Spleen (tissue), 11 donors: ENCODE data around the gene CLTA. TPM values are rescaled to one million over a fixed set of nuclear protein-coding genes. Genes with fewer than 3 reads are reported as not detected.

Experiments used
- DNase-seq: peaks from one replicate; pipeline ENCODE4 v3.0.0-alpha.2; 2020
- H3K27ac ChIP-seq, 8 donors: fragments of 200-600 bp; sonication (generic) in 7 of 8; 1 replicate in 4 of 8; 2 replicates in 4 of 8; pipeline versions ENCODE4 v1.5.0 to v1.8.0; 2016 to 2021; ENCODE audit warnings: inconsistent platforms in 4 of 8, mild to moderate bottlenecking in 4 of 8, moderate library complexity in 1 of 8
- H3K27me3 ChIP-seq, 7 donors: fragments of 200-600 bp; sonication (generic) in 6 of 7; replicated peaks in 1 of 7; 1 replicate in 4 of 7; 2 replicates in 3 of 7; pipeline versions ENCODE4 v1.5.0 to v1.8.0; 2016 to 2021; ENCODE audit warnings: inconsistent platforms in 3 of 7, mild to moderate bottlenecking in 1 of 7
- H3K36me3 ChIP-seq, 6 donors: fragments of 200-600 bp; sonication (generic) in 5 of 6; 1 replicate in 4 of 6; 2 replicates in 2 of 6; pipeline versions ENCODE4 v1.5.0 to v1.8.0; 2016 to 2021; ENCODE audit warnings: inconsistent platforms in 2 of 6
- H3K4me1 ChIP-seq, 6 donors: fragments of 200-600 bp; sonication (generic) in 5 of 6; 1 replicate in 3 of 6; 2 replicates in 3 of 6; pipeline versions ENCODE4 v1.5.0 to v1.8.0; 2016 to 2021; ENCODE audit warnings: inconsistent platforms in 3 of 6
- H3K4me3 ChIP-seq, 8 donors: fragments of 200-600 bp; sonication (generic) in 7 of 8; 1 replicate in 4 of 8; 2 replicates in 4 of 8; pipeline versions ENCODE4 v1.5.0 to v1.8.0; 2016 to 2021; ENCODE audit warnings: inconsistent platforms in 4 of 8, mild to moderate bottlenecking in 4 of 8, moderate library complexity in 2 of 8
- H3K9me3 ChIP-seq, 8 donors: fragments of 200-600 bp; sonication (generic) in 7 of 8; 1 replicate in 4 of 8; 2 replicates in 4 of 8; pipeline versions ENCODE4 v1.5.0 to v1.8.0; 2016 to 2021; ENCODE audit warnings: inconsistent platforms in 4 of 8
- POLR2A ChIP-seq, 3 donors: fragments of 450-650 bp; IDR thresholded peaks; one replicate each; pipeline ENCODE4 v1.5.1; 2017; ENCODE audit warnings: antibody characterized with exemption in 3 of 3, mild to moderate bottlenecking in 1 of 3
- POLR2AphosphoS5 ChIP-seq, 3 donors: sonication (generic); formaldehyde crosslinking; IDR thresholded peaks; one replicate each; pipeline ENCODE4 v1.5.1; 2017; ENCODE audit warnings: antibody characterized with exemption in 3 of 3
- WGBS, 5 donors: extraction: QIAGEN DNeasy Blood & Tissue Kit in 3 of 5; methylation state at CpG; one replicate each; pipeline versions ENCODE4 v1.1.5 to v1.1.7; 2013 to 2018; 5-methylcytosine and 5-hydroxymethylcytosine counted together
- intact Hi-C: fragments of 100-400 bp; cut with DNase I; formaldehyde crosslinking; loops from one replicate; pipeline ENCODE4 v1.15.0; 2023; ENCODE audit warnings: low total_unique reads
- polyA plus RNA-seq, 3 donors: library from polyadenylated mRNA; stranded (reverse); fragments of 200-250 nt; gene quantifications; one replicate each; pipeline ENCODE4 v1.2.1, GENCODE V29; 2013
- total RNA-seq, 7 donors: library from RNA; depleted of rRNA in 3 of 7; stranded (reverse); fragments of >200 nt in 3 of 7; fragmentation: NEBNext Ultra II Directional in 4 of 7; extraction: Animal tissue kit (Norgen Biotek cat#: 25700) in 4 of 7; gene quantifications; one replicate each; pipeline versions ENCODE4 v1.1.0 to v1.2.1, GENCODE V29; 2016 to 2021
- TF ChIP-seq, protein P1 (sequence below), 11 experiments: fragments of 200-600 bp in 7 of 11; fragments of 450-650 bp in 4 of 11; sonication (generic) in 4 of 11; IDR thresholded peaks in 8 of 11; conservative IDR thresholded peaks in 3 of 11; 1 replicate in 7 of 11; 2 replicates in 4 of 11; pipeline versions ENCODE4 v1.4.0 to v1.8.0; 2016 to 2021; ENCODE audit warnings: antibody characterized with exemption in 11 of 11, inconsistent platforms in 4 of 11, mild to moderate bottlenecking in 1 of 11
- donor health status: healthy with polysubstance abuse.
- donor health status: DM: no; HTN: no; CAD: no; lungs with moderate emphysema.
- donor health status: DM: no; HTN: no; CAD: no.
- donor health status: Bipolar disorder and iron deficiency.
- donor health status: healthy.
- donor health status: DM: no; HTN: no; CAD: no.
- donor health status: DM: yes; HTN: yes; CAD: no.

CLTA gene
- total and polyA plus RNA-seq, 10 donors: 92.0 to 176 (median 137) TPM

DNA sequence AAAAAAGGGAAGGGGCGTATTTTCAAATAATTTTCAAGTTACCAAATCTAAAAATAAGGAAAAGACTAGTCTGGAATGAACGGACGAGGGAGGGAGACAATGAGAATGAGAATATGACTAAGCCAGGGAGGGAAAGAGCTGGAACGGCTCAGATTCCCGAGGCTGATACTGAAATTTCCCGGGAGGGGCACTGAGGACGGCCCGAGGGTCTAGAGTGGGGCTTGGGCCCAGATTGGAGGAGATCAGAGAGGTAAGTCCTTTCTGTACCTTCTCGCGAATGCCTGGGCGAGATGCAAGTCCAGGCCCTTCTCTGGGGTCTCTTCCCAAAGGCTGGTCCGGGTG lies 24.9 kb upstream of the CLTA start:
- H3K36me3 ChIP-seq: peaks cover 0 to 27% (median 2%) of the 10 kb centered on the region in 6 donors
- no peak for DNase-seq
- no peaks in the 10 kb centered on the region for H3K9me3 ChIP-seq
- peak overlapping the region in 4 of 8 donors; percentile 47 to 72 (median 50) for H3K4me3 ChIP-seq
- H3K4me1 ChIP-seq: peaks cover 5 to 39% (median 23%) of the 10 kb centered on the region in 6 donors
- WGBS, 5 donors: 57 to 82% (median 70%) methylated on average over 12 of the region's 12 CpGs
- peaks cover 0 to 6% (median 0%) of the 10 kb centered on the region in 7 donors for H3K27me3 ChIP-seq
- intact Hi-C loops: no loop called here
- peak overlapping the region in 1 of 8 donors; percentile 76 for H3K27ac ChIP-seq
- TF ChIP-seq, protein P1, sequence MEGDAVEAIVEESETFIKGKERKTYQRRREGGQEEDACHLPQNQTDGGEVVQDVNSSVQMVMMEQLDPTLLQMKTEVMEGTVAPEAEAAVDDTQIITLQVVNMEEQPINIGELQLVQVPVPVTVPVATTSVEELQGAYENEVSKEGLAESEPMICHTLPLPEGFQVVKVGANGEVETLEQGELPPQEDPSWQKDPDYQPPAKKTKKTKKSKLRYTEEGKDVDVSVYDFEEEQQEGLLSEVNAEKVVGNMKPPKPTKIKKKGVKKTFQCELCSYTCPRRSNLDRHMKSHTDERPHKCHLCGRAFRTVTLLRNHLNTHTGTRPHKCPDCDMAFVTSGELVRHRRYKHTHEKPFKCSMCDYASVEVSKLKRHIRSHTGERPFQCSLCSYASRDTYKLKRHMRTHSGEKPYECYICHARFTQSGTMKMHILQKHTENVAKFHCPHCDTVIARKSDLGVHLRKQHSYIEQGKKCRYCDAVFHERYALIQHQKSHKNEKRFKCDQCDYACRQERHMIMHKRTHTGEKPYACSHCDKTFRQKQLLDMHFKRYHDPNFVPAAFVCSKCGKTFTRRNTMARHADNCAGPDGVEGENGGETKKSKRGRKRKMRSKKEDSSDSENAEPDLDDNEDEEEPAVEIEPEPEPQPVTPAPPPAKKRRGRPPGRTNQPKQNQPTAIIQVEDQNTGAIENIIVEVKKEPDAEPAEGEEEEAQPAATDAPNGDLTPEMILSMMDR (IDR thresholded peaks at IDR 0.05 in 8 of 11, conservative IDR thresholded peaks at IDR 0.05 in 3 of 11): no peak
- TF ChIP-seq POLR2A (IDR thresholded peaks at IDR 0.05) (no peak), POLR2AphosphoS5 (IDR thresholded peaks at IDR 0.05) (no peak)

- peak overlapping the region; percentile 35 to 72 (median 48) for H3K4me3 ChIP-seq
- peaks cover 0 to 6% (median 0%) of the 10 kb centered on the region in 7 donors for H3K27me3 ChIP-seq
- peaks cover 5 to 39% (median 23%) of the 10 kb centered on the region in 6 donors for H3K4me1 ChIP-seq
- WGBS, 5 donors: 6 to 15% (median 8%) methylated on average over 29 to 58 of the region's 58 CpGs
- H3K9me3 ChIP-seq: no peaks in the 10 kb centered on the region
- H3K27ac ChIP-seq: peak overlapping the region in 2 of 8 donors; percentile 37 to 76
- TF ChIP-seq POLR2A (IDR thresholded peaks at IDR 0.05): no peak
- TF ChIP-seq, protein P1 (IDR thresholded peaks at IDR 0.05 in 8 of 11, conservative IDR thresholded peaks at IDR 0.05 in 3 of 11): peak; percentile 85 to 99 (median 97)
- peak; percentile 59 to 87 (median 71) for TF ChIP-seq POLR2AphosphoS5 (IDR thresholded peaks at IDR 0.05)
- intact Hi-C loops: no loop called here
- peaks cover 0 to 22% (median 2%) of the 10 kb centered on the region in 6 donors for H3K36me3 ChIP-seq
- peak; percentile 96 for DNase-seq
Observed at GRCh38 chr9:36166168-36166927, 24.4 kb upstream of the CLTA start.

DNA sequence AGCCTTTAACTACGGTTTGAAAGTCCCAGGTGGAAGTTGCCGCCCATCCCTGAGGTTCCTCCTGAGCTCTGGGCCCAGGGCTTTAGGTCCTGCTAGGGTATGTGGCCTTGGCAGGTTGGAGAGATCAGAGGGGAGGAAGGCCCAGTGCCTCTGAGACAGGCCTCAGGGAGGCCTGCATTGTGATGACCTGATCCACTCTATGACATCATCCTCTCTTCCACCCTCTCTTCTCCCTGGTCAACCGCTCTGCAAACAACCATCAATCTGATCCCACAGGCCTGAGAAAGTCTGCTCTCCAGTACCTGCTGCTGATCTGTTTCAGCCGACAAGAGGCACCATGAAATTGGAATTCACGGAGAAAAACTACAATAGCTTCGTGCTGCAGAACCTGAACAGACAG lies 21.6 kb upstream of the CLTA start, which contains the start of gene CCIN:
TSS of gene CCIN (plus strand) at position 223 of the 400 bp plus-strand sequence. CDS start at position 338, 115 bp downstream.
- H3K4me3 ChIP-seq: no peak within 1 kb of the TSS
- no peak for DNase-seq
- H3K36me3 ChIP-seq: no peaks in the 10 kb centered on the region
- TF ChIP-seq POLR2AphosphoS5 (IDR thresholded peaks at IDR 0.05): no peak
- TF ChIP-seq, protein P1 (IDR thresholded peaks at IDR 0.05 in 8 of 11, conservative IDR thresholded peaks at IDR 0.05 in 3 of 11): no peak
- TF ChIP-seq POLR2A (IDR thresholded peaks at IDR 0.05): no peak
- H3K27ac ChIP-seq: no peak within 1 kb of the TSS
- WGBS, 5 donors: 84 to 97% (median 88%) methylated on average over 6 of the region's 6 CpGs
- intact Hi-C loops: loop anchor here (2.0 kb wide), 1 partner anchor 66 kb away; no protein-coding TSS in a partner anchor
- peaks cover 0 to 6% (median 0%) of the 10 kb centered on the region in 7 donors for H3K27me3 ChIP-seq
- peaks cover 5 to 29% (median 14%) of the 10 kb centered on the region in 6 donors for H3K4me1 ChIP-seq
- no peaks in the 10 kb centered on the region for H3K9me3 ChIP-seq

GRCh38 chr9:36169708-36170107 lies 21.0 kb upstream of the CLTA start:
- Histone ChIP-seq H3K4me3 (no peak overlapping the region), H3K36me3 (no peaks in the 10 kb centered on the region), H3K4me1 (peaks cover 5 to 26% (median 14%) of the 10 kb centered on the region in 6 donors), H3K27me3 (peaks cover 0 to 6% (median 0%) of the 10 kb centered on the region in 7 donors), H3K9me3 (no peaks in the 10 kb centered on the region), H3K27ac (no peak overlapping the region)
- TF ChIP-seq POLR2AphosphoS5 (IDR thresholded peaks at IDR 0.05): no peak
- no peak for TF ChIP-seq POLR2A (IDR thresholded peaks at IDR 0.05)
- TF ChIP-seq, protein P1 (IDR thresholded peaks at IDR 0.05 in 8 of 11, conservative IDR thresholded peaks at IDR 0.05 in 3 of 11): no peak
- no peak for DNase-seq
- 70 to 89% (median 79%) methylated on average over 17 of the region's 17 CpGs for WGBS, 5 donors
- intact Hi-C loops: loop anchor here (2.0 kb wide), 1 partner anchor 67 kb away; no protein-coding TSS in a partner anchor
